Fibroblast of villous mesenchyme (primary cell): ENCODE results near the gene COPS8. TPM values are rescaled to one million over a fixed set of nuclear protein-coding genes. Genes with fewer than 3 reads are reported as not detected.

Source experiments
- DNase-seq: peaks from one replicate; pipeline ENCODE4 v3.0.0-alpha.2; 2010; ENCODE audit warnings: low read depth
- H3K4me3 ChIP-seq: 2 replicates; pipeline ENCODE4 v1.5.1; 2011; ENCODE audit warnings: low read depth, mild to moderate bottlenecking, low read length
- CTCF ChIP-seq: IDR thresholded peaks from 2 replicates; pipeline ENCODE4 v1.5.1; 2012; ENCODE audit warnings: low read depth, mild to moderate bottlenecking, low read length; ENCODE audit not compliant: insufficient read depth
- total RNA-seq: library from RNA; depleted of rRNA; stranded (reverse); fragments of >200 nt; gene quantifications from 2 replicates; pipeline ENCODE4 v1.2.3, GENCODE V29; 2012

COPS8 gene
- total RNA-seq, 1 donor = 98.0 TPM

- peak; percentile 88 for DNase-seq
Observed at GRCh38 chr2:237091779-237092436, 6.2 kb downstream of the COPS8 start.

GRCh38 chr2:237092506-237092905 is 6.8 kb downstream of the COPS8 start:
- no peak for DNase-seq
- no peak overlapping the region for H3K4me3 ChIP-seq

More at GRCh38 chr2:237091779-237092436, 6.2 kb downstream of the COPS8 start:
- no peak for TF ChIP-seq CTCF
- H3K4me3 ChIP-seq = no peak overlapping the region

GRCh38 chr2:237092920-237093781 is 7.5 kb downstream of the COPS8 start:
- peak; percentile 90 for DNase-seq
- H3K4me3 ChIP-seq = no peak overlapping the region
- TF ChIP-seq CTCF = peak; percentile 70

More at GRCh38 chr2:237092506-237092905, 6.8 kb downstream of the COPS8 start:
- TF ChIP-seq CTCF = no peak

GRCh38 chr2:237096201-237096600 is 10.5 kb downstream of the COPS8 start:
- no peak overlapping the region for H3K4me3 ChIP-seq
- DNase-seq = no peak
- TF ChIP-seq CTCF = no peak

- H3K4me3 ChIP-seq = no peak overlapping the region
- DNase-seq = peak; percentile 87
- TF ChIP-seq CTCF = no peak
Observed at GRCh38 chr2:237096911-237097310, 11.2 kb downstream of the COPS8 start.

GRCh38 chr2:237097326-237097910 is 11.7 kb downstream of the COPS8 start:
- no peak overlapping the region for H3K4me3 ChIP-seq
- peak; percentile 80 for DNase-seq
- TF ChIP-seq CTCF = no peak
